Spinal cord (tissue), 10 donors: ENCODE results near the gene DMD. TPM values are rescaled to one million over a fixed set of nuclear protein-coding genes. Genes with fewer than 3 reads are reported as not detected.

Experiments used
- DNase-seq, 6 donors: peaks; one replicate each; pipeline versions ENCODE4 v3.0.0 to v3.0.0-alpha.2; 2013 to 2015; ENCODE audit warnings: low spot score in 6 of 6, low read depth in 4 of 6
- H3K27ac ChIP-seq: one replicate; pipeline ENCODE4 v1.5.1; 2013; ENCODE audit warnings: low read depth, low read length, control low read depth
- H3K27me3 ChIP-seq: one replicate; pipeline ENCODE4 v1.6.1; 2013; ENCODE audit warnings: low read length; ENCODE audit not compliant: control insufficient read depth, insufficient read depth
- H3K36me3 ChIP-seq: one replicate; pipeline ENCODE4 v1.6.1; 2013; ENCODE audit warnings: low read length; ENCODE audit not compliant: control insufficient read depth, insufficient read depth
- H3K4me1 ChIP-seq: one replicate; pipeline ENCODE4 v1.6.1; 2013; ENCODE audit warnings: low read length; ENCODE audit not compliant: control insufficient read depth, insufficient read depth
- H3K4me3 ChIP-seq: one replicate; pipeline ENCODE4 v1.5.1; 2013; ENCODE audit warnings: low read depth, low read length, control low read depth
- H3K9me3 ChIP-seq: one replicate; pipeline ENCODE4 v1.6.1; 2013; ENCODE audit warnings: low read length; ENCODE audit not compliant: control insufficient read depth, insufficient read depth
- WGBS: methylation state at CpG from one replicate; pipeline ENCODE4 v1.1.5; 2013; ENCODE audit warnings: missing lambda C conversion rate; ENCODE audit not compliant: insufficient coverage; 5-methylcytosine and 5-hydroxymethylcytosine counted together
- polyA plus RNA-seq, 2 donors: library from polyadenylated mRNA; unstranded; fragments of 120-200 nt; gene quantifications; one replicate each; pipeline ENCODE4 v1.2.1, GENCODE V29; 2013; ENCODE audit not compliant: insufficient read length in 2 of 2
- total RNA-seq, 2 donors: library from RNA; depleted of rRNA in 1 of 2; stranded (reverse); fragments of 120-200 nt in 1 of 2; fragments of >200 nt in 1 of 2; gene quantifications; one replicate each; pipeline versions ENCODE4 v1.2.3 to v1.2.4, GENCODE V29; 2013 to 2014
- donor health status: healthy.

Gene DMD
- total and polyA plus RNA-seq, 4 donors, result 28.4 to 112 (median 41.9) TPM

DNA sequence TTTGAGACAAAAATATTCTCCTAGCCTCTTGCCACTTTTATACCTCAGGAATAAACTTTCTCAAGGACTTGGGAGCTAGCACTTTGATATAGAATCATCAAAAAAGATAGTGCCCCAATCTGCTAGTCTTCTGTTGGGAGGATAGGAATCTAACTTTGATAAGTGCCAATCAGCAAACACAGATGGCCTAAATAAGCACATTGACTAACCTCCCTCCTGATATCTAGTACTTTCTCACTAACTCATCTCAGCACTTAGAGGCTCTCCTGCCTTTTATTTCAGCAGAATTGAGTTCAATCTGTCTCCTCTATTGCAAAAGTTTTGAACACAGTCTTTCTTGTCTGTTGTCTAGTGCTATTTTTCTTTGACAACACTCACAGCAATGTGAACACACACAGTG is 1341.1 kb downstream of the DMD start:
- H3K4me3 ChIP-seq, result no peak overlapping the region
- no peaks in the 10 kb centered on the region for H3K4me1 ChIP-seq
- no peak for DNase-seq
- H3K36me3 ChIP-seq, result no peaks in the 10 kb centered on the region
- H3K27ac ChIP-seq, result no peak overlapping the region
- H3K27me3 ChIP-seq, result no peaks in the 10 kb centered on the region
- no peaks in the 10 kb centered on the region for H3K9me3 ChIP-seq

DNA sequence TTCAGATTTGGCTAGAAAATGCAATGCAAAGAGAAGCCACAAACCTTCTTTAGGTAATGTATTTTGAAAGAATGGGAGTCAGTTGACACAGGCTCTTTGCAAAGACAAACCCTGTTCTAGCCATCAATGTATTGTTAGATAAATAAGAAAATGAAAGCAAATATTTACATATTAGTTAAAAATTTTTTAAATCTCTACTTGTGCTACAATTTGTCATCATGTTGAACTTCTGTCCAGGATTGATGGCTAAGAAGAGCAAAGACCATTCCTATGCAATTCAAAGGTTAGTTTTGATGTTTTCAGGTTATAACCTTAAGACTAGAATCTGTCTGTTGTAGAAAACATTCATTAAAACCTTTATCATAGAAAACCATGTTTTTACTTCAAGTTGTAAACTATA is 1350.7 kb downstream of the DMD start:
- no peaks in the 10 kb centered on the region for H3K27me3 ChIP-seq
- H3K36me3 ChIP-seq, result no peaks in the 10 kb centered on the region
- DNase-seq, result no peak
- no peak overlapping the region for H3K4me3 ChIP-seq
- H3K4me1 ChIP-seq, result no peaks in the 10 kb centered on the region
- H3K9me3 ChIP-seq, result no peaks in the 10 kb centered on the region
- H3K27ac ChIP-seq, result no peak overlapping the region

DNA sequence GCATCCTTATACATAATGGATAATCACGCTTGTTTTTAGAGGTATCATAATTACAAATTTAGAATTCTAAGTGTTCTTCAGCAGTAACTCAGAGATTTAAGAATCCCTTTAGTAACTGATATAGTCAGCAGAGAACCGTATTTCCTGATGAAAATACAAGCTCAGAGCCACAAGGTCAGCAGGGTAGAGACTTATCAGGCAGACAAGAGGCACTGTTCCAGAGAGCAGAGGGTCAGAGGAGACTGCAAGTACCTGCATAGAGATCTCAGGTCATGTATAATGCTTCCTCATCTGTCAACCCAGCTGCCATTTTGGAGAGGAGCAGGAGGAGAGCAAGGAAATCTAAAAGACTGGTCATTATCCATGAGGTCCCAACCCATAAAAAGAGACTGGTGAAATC is 1352.4 kb downstream of the DMD start:
- no peaks in the 10 kb centered on the region for H3K9me3 ChIP-seq
- 50% methylated on average over 1 of the region's 2 CpGs for WGBS
- H3K27ac ChIP-seq, result no peak overlapping the region
- H3K4me1 ChIP-seq, result no peaks in the 10 kb centered on the region
- no peaks in the 10 kb centered on the region for H3K27me3 ChIP-seq
- H3K4me3 ChIP-seq, result no peak overlapping the region
- DNase-seq, result no peak
- no peaks in the 10 kb centered on the region for H3K36me3 ChIP-seq

DNA sequence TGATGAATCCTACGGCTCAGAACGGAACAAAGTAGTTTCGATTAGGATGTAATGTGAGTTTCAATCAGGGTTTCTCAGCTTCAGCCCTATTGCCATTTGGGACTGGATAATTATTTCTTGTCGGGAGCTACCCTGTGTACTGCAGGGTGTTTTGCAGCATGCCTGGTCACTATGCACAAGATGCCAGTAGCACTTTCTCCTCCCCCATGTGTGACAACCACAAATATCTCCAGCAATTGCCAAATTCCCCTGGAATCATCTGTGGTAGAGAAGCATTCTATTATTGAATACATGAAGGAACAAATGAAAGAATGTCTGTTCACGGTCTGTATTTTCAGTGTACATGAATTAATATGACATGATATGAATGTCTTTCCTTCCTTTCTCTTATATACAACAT is 1356.6 kb downstream of the DMD start:
- 81% methylated on average over 4 of the region's 5 CpGs for WGBS
- Histone ChIP-seq H3K27me3 (peaks cover 4% of the 10 kb centered on the region), H3K9me3 (no peaks in the 10 kb centered on the region), H3K4me3 (no peak overlapping the region), H3K27ac (no peak overlapping the region), H3K36me3 (no peaks in the 10 kb centered on the region), H3K4me1 (no peaks in the 10 kb centered on the region)
- DNase-seq, result no peak

DNA sequence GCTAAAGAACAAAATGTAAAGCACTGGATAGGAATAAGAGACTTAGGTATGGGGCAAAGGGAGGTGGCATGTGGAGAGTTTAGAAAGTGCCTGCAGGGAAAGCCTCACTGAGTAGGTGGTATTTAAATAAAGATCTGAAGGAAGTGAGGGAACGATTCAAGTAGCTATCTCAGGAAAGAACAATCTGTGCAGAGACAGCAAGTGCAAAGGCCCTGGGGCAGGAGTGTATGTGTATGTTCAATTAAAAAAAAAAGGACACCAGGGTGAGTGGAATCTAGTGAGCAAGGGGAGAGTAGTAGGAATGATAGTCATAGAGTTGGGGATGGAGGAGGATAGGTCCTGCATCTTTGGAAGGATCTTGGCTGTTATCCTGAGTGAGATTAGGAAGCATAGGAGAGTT is 1359.6 kb downstream of the DMD start:
- H3K36me3 ChIP-seq, result no peaks in the 10 kb centered on the region

DNA sequence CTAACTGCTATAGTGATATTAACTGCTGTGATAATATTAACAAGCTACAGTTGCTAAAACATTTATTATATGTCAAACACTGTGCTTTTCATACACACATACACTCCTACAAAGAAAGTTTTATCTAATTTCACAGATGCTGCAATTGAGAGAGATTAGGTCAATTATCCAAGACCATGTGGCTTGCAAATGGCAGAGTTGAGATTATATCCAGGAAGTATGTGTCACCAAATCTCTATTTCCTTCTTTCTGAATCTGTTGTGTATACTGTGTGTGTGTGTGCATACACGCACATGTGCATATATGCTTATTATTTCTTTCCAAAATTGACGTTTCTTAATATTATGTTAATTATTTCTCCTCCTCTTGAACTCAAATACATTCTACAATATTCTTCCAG is 1363.6 kb downstream of the DMD start:
- Histone ChIP-seq H3K9me3 (no peaks in the 10 kb centered on the region), H3K36me3 (no peaks in the 10 kb centered on the region), H3K27me3 (peaks cover 2% of the 10 kb centered on the region), H3K27ac (no peak overlapping the region), H3K4me1 (no peaks in the 10 kb centered on the region), H3K4me3 (no peak overlapping the region)
- no CpG with 5 or more reads among the region's 2 CpGs for WGBS
- DNase-seq, result no peak

More for the DNA sequence above, 1359.6 kb downstream of the DMD start:
- H3K27ac ChIP-seq, result no peak overlapping the region
- H3K4me1 ChIP-seq, result no peaks in the 10 kb centered on the region
- no peaks in the 10 kb centered on the region for H3K9me3 ChIP-seq
- peaks cover 4% of the 10 kb centered on the region for H3K27me3 ChIP-seq
- WGBS, result 58% methylated on average over 1 of the region's 1 CpG
- H3K4me3 ChIP-seq, result no peak overlapping the region
- no peak for DNase-seq

DNA sequence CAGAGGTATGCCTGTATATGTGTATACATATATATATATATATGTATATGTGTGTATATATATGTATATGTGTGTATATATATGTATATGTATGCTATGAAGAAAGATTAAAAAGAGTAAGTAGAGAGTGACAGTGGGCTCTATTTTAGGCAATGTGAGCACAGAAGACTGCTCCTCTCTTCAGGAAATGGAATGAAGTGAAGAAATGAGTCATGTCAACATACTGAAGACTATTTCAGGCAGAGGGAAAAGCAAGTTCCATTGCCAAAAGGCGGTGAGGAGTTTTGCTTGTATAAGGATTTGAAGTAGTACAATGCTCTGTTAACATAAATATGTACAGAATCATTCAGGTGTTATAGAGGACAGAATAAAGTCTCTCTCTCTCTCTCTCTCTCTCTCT is 1366.3 kb downstream of the DMD start:
- no peaks in the 10 kb centered on the region for H3K9me3 ChIP-seq
- no CpG with 5 or more reads among the region's 1 CpG for WGBS
- H3K4me1 ChIP-seq, result no peaks in the 10 kb centered on the region
- H3K27me3 ChIP-seq, result no peaks in the 10 kb centered on the region
- H3K36me3 ChIP-seq, result no peaks in the 10 kb centered on the region
- H3K27ac ChIP-seq, result no peak overlapping the region
- H3K4me3 ChIP-seq, result no peak overlapping the region
- DNase-seq, result no peak

DNA sequence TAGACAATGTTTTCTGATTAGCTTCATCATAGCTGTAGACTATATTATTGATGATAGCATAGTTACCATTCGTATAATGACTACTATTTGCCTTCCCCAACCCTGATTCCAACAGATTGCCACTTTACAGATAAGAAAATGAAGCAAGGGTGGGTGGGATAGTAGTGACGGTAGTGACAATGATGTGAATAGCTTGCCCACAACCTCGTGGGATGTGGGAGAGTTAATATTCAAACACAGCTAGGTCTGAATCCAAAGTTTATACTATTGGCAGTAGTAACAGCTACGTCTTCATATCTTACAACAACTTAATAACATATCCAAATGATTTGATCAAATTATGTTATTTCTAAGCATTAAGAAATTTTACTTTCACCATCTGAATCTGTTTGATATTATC is 1372.7 kb downstream of the DMD start:
- Histone ChIP-seq H3K27ac (no peak overlapping the region), H3K4me3 (no peak overlapping the region), H3K36me3 (no peaks in the 10 kb centered on the region), H3K9me3 (no peaks in the 10 kb centered on the region), H3K4me1 (no peaks in the 10 kb centered on the region), H3K27me3 (no peaks in the 10 kb centered on the region)
- WGBS, result no CpG with 5 or more reads among the region's 4 CpGs
- DNase-seq, result no peak

DNA sequence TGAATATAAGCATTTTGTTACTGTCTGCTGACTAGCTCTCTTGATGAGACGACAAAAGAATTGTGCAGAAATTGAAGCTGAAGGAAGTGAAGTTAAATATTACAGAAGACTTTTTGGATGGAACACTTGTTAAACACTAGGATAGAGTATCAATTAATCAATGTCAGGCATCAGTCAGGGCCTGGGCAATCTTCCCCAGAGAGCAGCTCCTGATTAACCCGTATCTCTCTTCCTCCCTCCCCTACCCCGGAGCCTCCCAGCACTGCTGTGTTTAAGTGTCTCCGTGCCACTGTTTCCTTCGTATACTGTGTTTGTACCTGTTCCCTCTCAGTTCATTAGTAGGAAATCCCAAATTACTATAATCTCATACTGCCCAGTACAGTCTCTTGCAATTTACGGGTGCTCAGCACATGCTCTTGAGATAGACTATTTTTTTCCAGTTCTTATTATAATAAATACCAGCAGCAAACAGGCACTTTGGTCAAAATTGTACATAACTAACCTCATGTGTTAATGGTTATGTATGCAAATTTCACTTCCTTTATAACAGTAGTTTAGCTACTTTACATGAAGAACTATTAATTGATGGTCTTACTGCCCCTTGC is 1373.8 kb downstream of the DMD start:
- H3K27ac ChIP-seq, result no peak overlapping the region
- no peaks in the 10 kb centered on the region for H3K36me3 ChIP-seq
- no peaks in the 10 kb centered on the region for H3K9me3 ChIP-seq
- no peak overlapping the region for H3K4me3 ChIP-seq
- 28% methylated on average over 4 of the region's 6 CpGs for WGBS
- no peaks in the 10 kb centered on the region for H3K4me1 ChIP-seq
- DNase-seq, result peak in 1 of 6 donors; percentile 25
- H3K27me3 ChIP-seq, result no peaks in the 10 kb centered on the region

DNA sequence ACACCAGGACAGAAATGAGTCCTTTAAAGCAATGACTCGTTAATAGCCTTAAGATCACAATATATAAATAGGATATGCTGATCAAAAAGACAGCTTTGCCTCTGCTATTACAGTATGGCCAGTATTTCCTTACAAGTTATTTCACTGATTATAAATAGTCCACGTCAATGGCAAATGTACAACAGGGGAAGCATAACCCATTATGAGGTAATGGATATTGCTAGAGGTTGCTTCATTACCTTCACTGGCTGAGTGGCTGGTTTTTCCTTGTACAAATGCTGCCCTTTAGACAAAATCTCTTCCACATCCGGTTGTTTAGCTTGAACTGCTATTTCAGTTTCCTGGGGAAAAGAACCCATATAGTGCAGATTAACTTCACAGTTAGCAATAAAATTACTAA is 1374.9 kb downstream of the DMD start:
- H3K4me3 ChIP-seq, result no peak overlapping the region
- WGBS, result no CpG with 5 or more reads among the region's 3 CpGs

More for the DNA sequence above, 1374.9 kb downstream of the DMD start:
- no peaks in the 10 kb centered on the region for H3K9me3 ChIP-seq
- no peaks in the 10 kb centered on the region for H3K27me3 ChIP-seq
- no peaks in the 10 kb centered on the region for H3K36me3 ChIP-seq
- no peak overlapping the region for H3K27ac ChIP-seq
- peak in 1 of 6 donors; percentile 84 for DNase-seq
- H3K4me1 ChIP-seq, result no peaks in the 10 kb centered on the region
